Activated naive CD4-positive, alpha-beta T cell treated with anti-CD3 and anti-CD28 coated beads for 36 hours (primary cell): ENCODE data around the gene ZNF768. TPM values are rescaled to one million over a fixed set of nuclear protein-coding genes. Genes with fewer than 3 reads are reported as not detected.

ENCODE experiments used
- CTCF ChIA-PET: fragments of 350-600 bp; sonication (Branson Sonifier 250); formaldehyde crosslinking; loops from one replicate; lab custom pipeline; 2021; ENCODE audit warnings: antibody characterized with exemption; lab: Charles Lee
- DNase-seq: peaks from one replicate; pipeline ENCODE4 v3.0.0-alpha.2; 2020
- H3K27ac Mint-ChIP-seq: one replicate; pipeline ENCODE4 v1.8.0; 2021; ENCODE audit warnings: mild to moderate bottlenecking, mixed read lengths
- H3K27me3 Mint-ChIP-seq: one replicate; pipeline ENCODE4 v1.8.0; 2021; ENCODE audit warnings: low read depth, mixed read lengths
- H3K36me3 Mint-ChIP-seq: one replicate; pipeline ENCODE4 v1.8.0; 2021; ENCODE audit warnings: low read depth, mixed read lengths
- H3K4me1 Mint-ChIP-seq: one replicate; pipeline ENCODE4 v1.8.0; 2021; ENCODE audit warnings: low read depth, mixed read lengths
- H3K4me3 Mint-ChIP-seq: one replicate; pipeline ENCODE4 v1.8.0; 2021; ENCODE audit warnings: mild to moderate bottlenecking, moderate library complexity, mixed read lengths
- H3K9me3 Mint-ChIP-seq: one replicate; pipeline ENCODE4 v1.8.0; 2021; ENCODE audit warnings: mixed read lengths
- intact Hi-C: fragments of 100-400 bp; cut with micrococcal nuclease; formaldehyde crosslinking; loops from one replicate; pipeline ENCODE4 v1.15.1; 2023
- total RNA-seq, 2 experiments: library from RNA; stranded (reverse); gene quantifications; one replicate each; pipeline ENCODE4 v1.2.3, GENCODE V29; 2021

Gene ZNF768
- total RNA-seq, 2 experiments from 2014 or later: 7.8 to 8.3 TPM

DNA sequence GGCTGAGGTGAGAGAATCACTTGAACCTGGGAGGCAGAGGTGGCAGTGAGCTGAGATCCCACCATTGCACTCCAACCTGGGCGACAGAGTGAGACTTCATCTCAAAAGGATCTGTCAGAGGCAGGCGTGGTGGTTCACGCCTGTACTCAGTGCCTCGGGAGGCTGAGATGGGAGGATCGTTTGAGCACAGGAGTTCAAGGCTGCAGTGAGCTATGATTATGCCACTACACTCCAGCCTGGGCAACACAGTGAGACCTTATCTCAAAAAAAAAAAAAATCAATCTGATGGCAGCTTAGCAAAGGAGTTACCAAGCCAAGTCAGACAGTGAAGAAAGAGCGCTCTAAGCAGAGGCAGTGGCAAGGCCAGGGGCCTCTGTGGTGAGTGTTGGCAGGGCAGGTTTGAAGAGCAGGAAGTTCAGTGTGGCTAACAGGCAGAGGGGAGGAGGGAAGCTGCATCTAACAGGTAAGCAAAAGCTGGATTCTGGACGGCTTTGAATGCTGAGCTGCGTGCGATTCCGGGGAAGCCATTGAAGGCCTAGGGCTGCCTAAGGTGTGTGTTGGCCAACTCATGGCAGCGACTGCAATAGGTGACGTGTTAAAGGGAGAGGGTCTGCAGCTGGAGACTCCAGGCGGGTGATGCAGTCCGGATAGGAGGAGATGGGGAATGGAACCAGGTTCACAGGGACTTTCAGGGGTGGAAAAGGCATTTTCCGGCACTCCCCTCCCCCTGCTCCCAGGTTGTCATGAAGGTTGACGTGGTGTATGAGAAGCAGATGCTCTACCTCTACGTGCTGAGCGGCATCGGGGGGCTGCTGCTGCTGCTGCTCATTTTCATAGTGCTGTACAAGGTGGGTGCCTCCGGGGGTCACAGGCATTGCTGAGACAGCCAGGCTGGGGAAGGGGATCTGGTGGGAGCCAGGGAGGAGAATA is 7.0 kb downstream of the ZNF768 start:
- DNase-seq: no peak
- no peaks in the 10 kb centered on the region for H3K9me3 Mint-ChIP-seq

DNA sequence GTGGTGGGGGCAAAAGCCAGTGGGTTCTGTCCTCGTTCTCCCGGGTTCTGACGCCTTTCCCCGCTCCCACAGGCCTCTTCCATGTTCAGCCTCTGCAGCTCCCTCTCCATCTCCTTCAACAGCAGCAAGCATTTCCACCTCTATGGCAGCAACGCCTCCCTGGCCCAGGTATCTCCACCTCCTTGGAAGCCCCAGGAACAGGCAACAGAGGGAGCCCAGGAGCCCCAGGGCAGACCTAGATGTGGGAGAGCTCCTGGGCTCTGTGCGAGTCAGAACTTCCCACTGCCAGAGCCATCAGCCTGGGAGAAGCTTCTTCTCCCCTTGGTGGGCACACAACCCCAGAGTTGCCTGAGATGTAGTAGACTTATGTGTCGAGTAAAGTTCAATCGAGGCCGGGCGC is 7.8 kb downstream of the ZNF768 start:
- no peak overlapping the region for H3K4me3 Mint-ChIP-seq

More for the DNA sequence above, 7.0 kb downstream of the ZNF768 start:
- peak overlapping the region; percentile 13 for H3K27ac Mint-ChIP-seq
- H3K36me3 Mint-ChIP-seq: peaks cover 40% of the 10 kb centered on the region
- CTCF ChIA-PET: interaction anchor here (3.6 kb wide), 1 partner anchor 79 kb away, joined by 10 read pairs; no protein-coding TSS in a partner anchor
- no peaks in the 10 kb centered on the region for H3K4me1 Mint-ChIP-seq
- intact Hi-C loops: no loop called here
- H3K27me3 Mint-ChIP-seq: no peaks in the 10 kb centered on the region
- H3K4me3 Mint-ChIP-seq: no peak overlapping the region

GRCh38 chr16:30515275-30515674 is 11.1 kb downstream of the ZNF768 start:
- CTCF ChIA-PET: interaction anchor here (0.7 to 0.8 kb wide), 2 partner anchors 85 to 146 kb away, joined by 3 to 5 read pairs; partner anchors contain the start of gene DCTPP1
- intact Hi-C loops: no loop called here
- no peak for DNase-seq
- Mint-ChIP-seq H3K27ac (no peak overlapping the region), H3K36me3 (peaks cover 60% of the 10 kb centered on the region), H3K27me3 (no peaks in the 10 kb centered on the region), H3K4me1 (no peaks in the 10 kb centered on the region), H3K4me3 (no peak overlapping the region), H3K9me3 (no peaks in the 10 kb centered on the region)

More for the DNA sequence above, 7.8 kb downstream of the ZNF768 start:
- no peak for DNase-seq
- Mint-ChIP-seq H3K4me1 (no peaks in the 10 kb centered on the region), H3K9me3 (no peaks in the 10 kb centered on the region), H3K36me3 (peaks cover 43% of the 10 kb centered on the region), H3K27me3 (no peaks in the 10 kb centered on the region), H3K27ac (peak overlapping the region; percentile 61)
- CTCF ChIA-PET: interaction anchor here (1.0 to 3.6 kb wide), 2 partner anchors 20 to 80 kb away, joined by 3 to 10 read pairs; no protein-coding TSS in a partner anchor
- intact Hi-C loops: no loop called here

DNA sequence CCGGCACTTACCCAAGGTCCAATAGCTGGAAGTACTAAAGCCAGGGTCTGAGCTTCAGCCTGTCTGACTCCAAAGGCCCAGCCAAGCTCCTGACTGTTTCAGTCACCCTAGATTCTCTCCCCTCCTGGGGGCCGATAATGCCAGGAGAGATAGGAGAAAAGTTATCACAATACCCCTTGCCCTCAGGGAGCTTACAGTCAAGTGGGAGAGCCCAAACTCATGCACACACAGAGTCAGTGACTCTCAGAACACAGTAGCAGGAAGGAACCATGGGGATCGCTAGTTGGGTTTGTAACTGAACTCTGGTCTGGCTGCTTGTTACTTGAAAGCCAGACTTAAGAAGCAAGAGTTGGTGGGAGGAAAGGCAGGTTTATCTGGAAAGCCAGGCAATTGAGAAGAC is 14.9 kb downstream of the ZNF768 start:
- Mint-ChIP-seq H3K9me3 (no peaks in the 10 kb centered on the region), H3K4me3 (no peak overlapping the region), H3K36me3 (peaks cover 38% of the 10 kb centered on the region), H3K4me1 (peaks cover 5% of the 10 kb centered on the region), H3K27me3 (no peaks in the 10 kb centered on the region), H3K27ac (peak overlapping the region; percentile 17)
- no peak for DNase-seq
- CTCF ChIA-PET: interaction anchor here (0.7 to 1.9 kb wide), 5 partner anchors 14 to 87 kb away, joined by 3 to 12 read pairs (median 3); partner anchors contain the start of gene DCTPP1
- intact Hi-C loops: no loop called here

- intact Hi-C loops: no loop called here
- peaks cover 36% of the 10 kb centered on the region for H3K36me3 Mint-ChIP-seq
- CTCF ChIA-PET: interaction anchor here (1.0 to 1.9 kb wide), 4 partner anchors 35 to 88 kb away, joined by 3 to 12 read pairs (median 4); partner anchors contain the start of gene DCTPP1
- no peaks in the 10 kb centered on the region for H3K9me3 Mint-ChIP-seq
- H3K27me3 Mint-ChIP-seq: no peaks in the 10 kb centered on the region
- peaks cover 5% of the 10 kb centered on the region for H3K4me1 Mint-ChIP-seq
- DNase-seq: no peak
- H3K4me3 Mint-ChIP-seq: no peak overlapping the region
- H3K27ac Mint-ChIP-seq: peak overlapping the region; percentile 30
These were observed 15.9 kb downstream of the ZNF768 start for GRCh38 chr16:30510376-30510938.

DNA sequence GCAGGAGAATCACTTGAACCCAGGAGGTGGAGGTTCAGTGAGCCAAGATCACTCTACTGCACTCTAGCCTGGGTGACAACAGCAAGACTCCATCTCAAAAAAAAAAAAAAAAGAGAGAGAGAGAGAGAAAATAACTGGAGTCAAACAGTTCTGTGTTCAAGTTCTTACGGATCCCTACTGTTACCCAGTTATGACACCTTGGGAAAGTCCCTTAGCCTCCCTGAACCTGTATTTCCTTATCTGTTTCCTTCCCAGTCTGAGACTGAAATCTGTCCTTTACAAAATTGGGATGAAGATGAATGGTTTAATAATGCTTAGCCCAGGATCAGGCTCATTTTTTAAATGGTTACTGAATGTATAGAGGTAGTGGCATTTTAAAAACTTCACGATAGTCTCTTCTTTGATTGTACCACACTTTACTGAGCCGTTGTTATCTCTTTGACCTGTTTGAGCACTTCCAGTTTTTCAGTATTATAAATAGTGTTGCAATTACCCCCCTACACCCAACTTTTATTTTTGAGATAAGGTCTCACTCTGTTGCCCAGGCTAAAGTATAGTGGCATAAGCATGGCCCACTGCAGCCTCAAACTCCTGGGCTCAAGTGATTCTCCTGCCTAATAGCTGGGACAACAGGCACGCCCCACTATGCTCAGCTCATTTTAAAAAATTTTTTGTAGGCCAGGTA is 17.1 kb downstream of the ZNF768 start:
- Mint-ChIP-seq H3K4me3 (no peak overlapping the region), H3K36me3 (peaks cover 35% of the 10 kb centered on the region), H3K27ac (peak overlapping the region; percentile 74), H3K9me3 (no peaks in the 10 kb centered on the region), H3K4me1 (peaks cover 5% of the 10 kb centered on the region), H3K27me3 (no peaks in the 10 kb centered on the region)
- DNase-seq: no peak
- intact Hi-C loops: no loop called here
- CTCF ChIA-PET: interaction anchor here (1.0 to 1.2 kb wide), 3 partner anchors 34 to 89 kb away, joined by 3 to 4 read pairs (median 3); partner anchors contain the start of gene DCTPP1

DNA sequence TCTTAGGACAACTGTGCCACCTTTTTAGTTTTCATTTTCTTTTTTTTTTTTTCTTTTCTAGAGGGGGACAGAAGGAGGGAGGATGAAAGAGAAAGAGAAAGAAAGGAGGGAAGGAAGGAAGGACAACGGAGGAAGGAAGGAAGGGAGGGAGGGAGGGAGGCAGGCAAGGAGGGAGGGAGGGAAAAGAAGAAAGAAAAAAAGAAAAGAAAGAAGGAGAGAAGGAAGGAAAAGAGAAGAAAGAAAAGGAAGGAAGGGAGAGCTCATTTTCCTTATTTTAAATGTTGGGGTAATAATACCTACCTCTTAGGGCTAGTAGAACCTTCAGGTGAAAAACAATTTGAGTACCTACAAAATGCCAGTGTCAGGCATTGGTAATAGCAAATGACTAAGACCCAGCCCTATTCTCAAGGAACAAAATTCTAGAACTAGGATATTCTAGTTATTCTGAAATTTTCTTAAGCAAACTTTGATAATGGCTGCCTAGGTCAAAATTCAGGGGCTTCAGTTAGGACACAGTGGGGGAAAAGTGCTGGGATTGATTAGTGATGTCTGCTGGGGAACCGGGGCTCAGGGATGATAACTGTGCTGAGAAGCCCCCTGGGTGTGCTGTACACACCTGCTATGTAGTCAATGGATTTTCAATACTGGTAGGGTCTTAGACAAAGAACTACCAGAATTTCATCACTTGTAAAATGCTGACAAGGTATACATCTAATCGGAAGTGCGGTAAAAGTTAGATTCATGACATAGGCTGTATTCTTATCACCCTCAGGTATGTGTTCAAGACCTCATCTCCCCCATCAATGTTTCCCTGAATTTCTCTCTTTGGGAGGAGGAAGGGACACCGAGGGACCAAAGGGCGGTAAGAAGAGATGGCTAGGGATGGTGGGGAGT is 22.7 kb downstream of the ZNF768 start:
- Mint-ChIP-seq H3K27ac (peak overlapping the region; percentile 46), H3K4me3 (no peak overlapping the region), H3K36me3 (peaks cover 23% of the 10 kb centered on the region), H3K27me3 (no peaks in the 10 kb centered on the region), H3K4me1 (peaks cover 10% of the 10 kb centered on the region), H3K9me3 (no peaks in the 10 kb centered on the region)
- CTCF ChIA-PET: no interaction called here
- DNase-seq: no peak
- intact Hi-C loops: no loop called here

- Mint-ChIP-seq H3K27me3 (no peaks in the 10 kb centered on the region), H3K36me3 (peaks cover 28% of the 10 kb centered on the region), H3K9me3 (no peaks in the 10 kb centered on the region), H3K27ac (peak overlapping the region; percentile 43), H3K4me3 (no peak overlapping the region), H3K4me1 (peaks cover 8% of the 10 kb centered on the region)
- intact Hi-C loops: no loop called here
- CTCF ChIA-PET: interaction anchor here (0.7 to 1.8 kb wide), 4 partner anchors 10 to 117 kb away, joined by 3 to 5 read pairs (median 3); no protein-coding TSS in a partner anchor
- DNase-seq: no peak
These were observed 27.1 kb downstream of the ZNF768 start for GRCh38 chr16:30499284-30499683.

- Mint-ChIP-seq H3K9me3 (no peaks in the 10 kb centered on the region), H3K27ac (peak overlapping the region; percentile 19), H3K4me1 (peaks cover 13% of the 10 kb centered on the region), H3K27me3 (no peaks in the 10 kb centered on the region), H3K36me3 (peaks cover 41% of the 10 kb centered on the region), H3K4me3 (no peak overlapping the region)
- CTCF ChIA-PET: interaction anchor here (1.6 to 2.5 kb wide), 2 partner anchors 45 to 120 kb away, joined by 6 to 14 read pairs; no protein-coding TSS in a partner anchor
- intact Hi-C loops: no loop called here
- DNase-seq: no peak
These were observed 31.7 kb downstream of the ZNF768 start for GRCh38 chr16:30494709-30495108.

DNA sequence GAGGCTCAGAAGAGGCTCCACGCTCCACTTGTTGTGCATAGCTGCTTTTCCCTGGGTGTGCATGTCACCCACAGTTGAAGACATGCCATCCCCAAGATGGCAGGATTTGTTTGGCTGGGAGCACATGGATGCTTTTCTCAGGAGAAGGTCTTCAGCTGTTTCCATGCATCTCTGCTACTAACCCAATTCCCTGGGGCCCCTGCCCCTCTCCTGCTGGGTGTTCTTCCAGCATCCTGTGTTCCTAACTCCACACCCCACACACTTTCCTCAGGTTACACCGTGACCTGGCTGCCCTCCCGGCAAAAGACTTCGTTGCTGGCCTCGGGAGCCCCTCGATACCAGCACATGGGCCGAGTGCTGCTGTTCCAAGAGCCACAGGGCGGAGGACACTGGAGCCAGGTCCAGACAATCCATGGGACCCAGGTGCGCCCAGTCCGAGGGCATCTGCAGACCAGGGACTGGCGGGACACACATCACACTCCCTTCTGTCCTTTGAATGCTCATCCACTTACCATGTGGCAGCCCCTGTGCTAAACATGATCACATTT is 32.4 kb downstream of the ZNF768 start:
- peaks cover 14% of the 10 kb centered on the region for H3K4me1 Mint-ChIP-seq
- intact Hi-C loops: loop anchor here (2.0 kb wide), 1 partner anchor 33 kb away; the partner anchor contains the start of gene ZNF768
- no peaks in the 10 kb centered on the region for H3K27me3 Mint-ChIP-seq
- CTCF ChIA-PET: no interaction called here
- H3K36me3 Mint-ChIP-seq: peaks cover 43% of the 10 kb centered on the region
- no peak overlapping the region for H3K27ac Mint-ChIP-seq
- no peak for DNase-seq
- H3K4me3 Mint-ChIP-seq: no peak overlapping the region
- no peaks in the 10 kb centered on the region for H3K9me3 Mint-ChIP-seq
